GM19025 (cell line): ENCODE measurements around the gene GM2A.
A peak's percentile ranks its signal among the peaks of the same experiment; 100 is the strongest.
"Not testable (repeated sequence)": the region's sequence is repeated elsewhere in the genome, so short reads cannot be mapped to it uniquely, and the experiment has no call there.

ENCODE experiments used
- ATAC-seq: cut with Tn5 transposase; IDR thresholded peaks from one replicate; pipeline ENCODE4 v1.9.1; 2021; ENCODE audit warnings: mild to moderate bottlenecking, low read depth, moderate library complexity; ENCODE audit not compliant: unreplicated experiment

The GM2A gene

DNA sequence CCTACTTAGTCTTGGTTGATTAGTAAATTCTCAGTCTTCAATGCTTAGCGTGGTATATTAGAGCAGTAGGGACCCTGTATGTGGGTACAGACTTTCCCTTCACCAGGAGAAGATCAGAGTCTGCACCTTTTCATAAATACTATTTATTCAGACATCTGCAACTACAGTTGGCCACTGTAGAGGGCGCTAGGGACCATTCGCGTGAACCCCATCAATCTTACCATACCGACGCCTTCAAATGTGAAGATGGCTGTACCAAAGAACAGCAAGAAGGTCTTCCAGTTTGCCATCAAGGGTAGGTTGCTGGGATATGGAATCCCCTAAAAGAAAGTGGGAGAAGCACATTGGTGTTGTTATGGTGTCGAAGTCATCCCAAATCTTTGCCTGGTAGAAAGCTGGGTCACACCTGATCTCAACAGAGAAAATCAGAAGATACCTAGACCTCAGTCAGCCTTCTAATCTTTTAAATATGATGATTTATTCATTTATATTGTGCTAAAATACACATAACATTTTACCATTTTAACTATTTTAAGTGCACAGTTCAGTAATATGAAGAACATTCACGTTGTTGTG lies 31.5 kb downstream of the GM2A start:
- no peak for ATAC-seq

DNA sequence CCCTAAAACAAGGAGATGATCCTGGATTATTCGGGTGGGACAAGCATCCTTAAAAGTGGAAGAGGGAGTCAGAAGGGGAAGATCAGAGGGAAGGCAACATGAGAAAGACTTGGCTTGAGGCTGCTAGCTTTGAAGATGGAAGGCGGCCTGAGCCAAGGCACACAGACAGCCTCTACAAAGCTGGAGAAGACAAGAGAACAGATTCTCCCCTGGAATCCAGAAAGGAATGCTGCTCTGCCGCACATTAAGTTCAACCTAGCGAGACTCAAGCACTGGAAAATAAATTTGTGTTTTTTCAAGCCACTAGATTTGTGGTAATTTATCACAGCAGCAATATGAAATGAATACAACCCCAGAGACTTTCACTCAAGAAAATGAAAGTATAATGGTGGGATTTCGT lies 32.7 kb downstream of the GM2A start:
- ATAC-seq, result no peak

DNA sequence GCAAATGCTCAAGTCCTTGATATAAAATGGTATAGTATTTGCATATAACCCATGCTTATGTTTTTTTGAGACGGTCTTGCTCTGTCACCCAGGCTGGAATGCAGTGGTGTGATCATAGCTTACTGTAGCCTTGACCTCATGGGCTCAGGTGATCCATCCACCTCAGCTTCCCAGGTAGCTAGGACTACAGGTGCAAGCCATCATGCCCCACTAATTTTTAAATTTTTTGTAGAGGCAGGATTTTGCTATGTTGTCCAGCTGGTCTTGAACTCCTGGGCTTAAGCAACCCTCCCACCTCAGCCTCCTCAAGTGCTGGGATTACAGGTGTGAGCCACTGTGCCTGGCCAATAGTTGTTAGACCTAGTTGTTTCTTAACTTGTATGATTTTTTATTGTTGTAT lies 33.3 kb downstream of the GM2A start:
- ATAC-seq, result no peak

DNA sequence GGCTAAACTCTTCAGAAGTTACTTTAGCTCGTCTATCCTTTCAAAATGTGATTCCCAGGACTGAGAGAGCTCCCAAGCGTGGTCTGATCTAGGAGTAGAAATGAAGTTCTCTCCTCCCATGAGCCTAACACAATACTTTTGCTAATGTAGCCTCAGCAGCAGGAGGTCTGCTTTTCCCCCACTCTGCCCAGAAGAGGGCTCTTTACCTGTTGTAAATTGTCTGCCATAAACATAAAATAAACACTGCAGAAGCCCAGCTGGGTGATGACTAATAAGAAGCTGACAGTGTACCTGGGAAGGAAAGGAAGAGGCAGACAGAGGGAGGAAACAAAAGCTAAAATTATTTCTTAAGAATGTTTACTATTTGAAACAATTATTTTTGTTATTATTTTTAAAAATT lies 35.2 kb downstream of the GM2A start:
- no peak for ATAC-seq

DNA sequence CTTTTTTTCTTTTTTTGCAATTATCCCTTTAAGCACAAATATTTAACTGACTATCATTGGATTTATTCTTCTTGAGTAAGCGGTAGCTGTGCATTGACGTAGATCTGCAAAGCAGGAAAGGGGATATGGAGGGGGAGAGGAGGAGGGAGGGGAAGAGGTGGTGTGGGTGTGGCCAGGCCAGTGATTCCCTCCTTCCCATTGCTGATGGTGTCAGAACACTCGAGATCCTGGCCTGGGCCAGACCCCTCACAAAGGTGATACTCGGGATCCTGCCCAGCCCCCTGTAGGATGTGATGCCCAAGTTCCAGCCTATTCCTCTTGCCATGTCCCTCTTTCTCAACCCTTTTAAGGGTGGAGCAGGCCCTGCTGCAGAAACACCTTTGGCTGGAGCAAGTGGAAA lies 40.6 kb downstream of the GM2A start:
- no peak for ATAC-seq

DNA sequence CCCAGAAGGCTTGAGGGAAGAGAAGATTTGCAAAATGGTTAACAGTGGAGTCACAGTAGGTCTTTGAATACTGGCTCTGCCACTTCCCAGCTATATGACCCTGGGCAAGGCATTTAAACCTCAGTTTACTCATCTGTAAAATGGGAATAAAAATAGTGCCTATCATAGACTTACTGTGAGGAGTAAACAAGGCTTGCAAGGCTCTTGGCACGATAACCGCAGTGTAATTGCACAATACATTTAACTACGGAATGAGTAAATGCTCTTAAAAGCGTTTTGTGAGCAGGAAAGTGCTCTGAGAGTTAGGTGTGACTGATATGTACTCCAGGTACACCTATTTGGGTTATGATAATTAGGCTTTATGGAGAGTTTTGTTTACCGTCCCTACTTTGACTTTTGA lies 42.2 kb downstream of the GM2A start:
- no peak for ATAC-seq

DNA sequence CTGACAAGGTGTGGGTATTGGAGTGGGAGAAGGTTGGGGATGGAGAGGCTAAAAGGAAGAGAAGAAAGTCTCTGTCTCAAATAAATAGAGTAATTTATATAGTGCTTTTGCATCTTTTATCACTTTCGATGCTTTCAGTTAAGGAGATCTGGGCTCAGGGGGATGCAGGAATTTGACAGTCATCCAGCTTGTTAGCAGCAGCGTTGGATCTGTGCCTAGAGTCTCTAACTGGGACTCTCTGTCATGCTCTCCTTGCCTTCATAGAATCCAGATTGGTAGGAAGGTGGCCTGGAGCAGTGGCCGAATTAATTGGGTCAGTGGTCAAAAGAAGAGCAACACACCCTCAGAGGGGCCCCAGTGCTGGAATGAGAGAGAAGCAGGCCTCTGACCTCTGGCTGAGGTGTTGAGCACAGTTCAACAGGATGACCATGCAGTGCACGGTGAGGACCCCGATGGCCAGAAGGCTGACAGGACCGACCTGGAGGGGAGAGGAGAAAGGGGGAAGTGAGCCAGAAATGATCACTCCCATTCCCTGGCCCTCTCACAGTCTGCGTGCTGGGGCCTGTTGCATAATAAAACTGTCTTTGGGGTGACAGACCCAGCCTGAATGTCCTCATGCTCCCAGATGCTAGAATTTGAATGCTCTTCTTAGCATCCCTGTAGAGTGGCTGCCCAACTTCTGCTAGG lies 42.9 kb downstream of the GM2A start:
- ATAC-seq, result no peak

DNA sequence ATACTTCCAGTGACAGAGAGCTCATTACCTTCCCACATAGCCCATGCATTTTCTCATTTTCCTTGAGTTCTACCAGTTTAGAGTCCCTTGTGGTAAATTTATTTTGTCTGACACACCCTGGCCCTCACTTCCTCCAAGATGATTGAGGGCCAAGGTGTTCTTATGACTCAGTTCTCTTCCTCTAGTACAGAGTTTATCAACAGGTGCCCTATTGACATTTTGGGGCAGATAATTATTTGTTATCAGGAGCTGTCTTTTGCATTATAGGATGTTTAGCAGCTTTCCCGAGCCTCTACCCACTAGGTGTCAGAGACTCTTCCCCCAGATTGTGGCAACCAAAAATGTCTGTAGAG lies 43.5 kb downstream of the GM2A start:
- no peak for ATAC-seq

DNA sequence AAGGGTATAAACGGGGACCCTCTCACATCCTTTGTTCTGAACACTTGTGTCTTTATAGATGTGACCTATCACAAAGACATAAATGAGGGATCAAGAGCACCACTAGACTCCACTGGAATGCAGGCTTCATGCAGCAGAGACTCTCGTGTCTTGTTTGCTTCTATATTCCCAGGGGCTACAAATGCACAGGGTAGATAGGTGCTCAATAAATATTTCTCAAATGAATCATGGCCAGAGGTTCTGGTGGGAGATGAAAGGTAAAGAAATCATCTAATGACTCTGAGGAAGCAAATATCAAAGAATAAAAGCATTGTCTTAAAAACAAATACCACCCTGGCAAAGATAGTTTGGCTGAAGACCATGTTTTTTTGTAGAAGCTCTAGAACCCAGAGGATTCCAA lies 44.0 kb downstream of the GM2A start:
- no peak for ATAC-seq

DNA sequence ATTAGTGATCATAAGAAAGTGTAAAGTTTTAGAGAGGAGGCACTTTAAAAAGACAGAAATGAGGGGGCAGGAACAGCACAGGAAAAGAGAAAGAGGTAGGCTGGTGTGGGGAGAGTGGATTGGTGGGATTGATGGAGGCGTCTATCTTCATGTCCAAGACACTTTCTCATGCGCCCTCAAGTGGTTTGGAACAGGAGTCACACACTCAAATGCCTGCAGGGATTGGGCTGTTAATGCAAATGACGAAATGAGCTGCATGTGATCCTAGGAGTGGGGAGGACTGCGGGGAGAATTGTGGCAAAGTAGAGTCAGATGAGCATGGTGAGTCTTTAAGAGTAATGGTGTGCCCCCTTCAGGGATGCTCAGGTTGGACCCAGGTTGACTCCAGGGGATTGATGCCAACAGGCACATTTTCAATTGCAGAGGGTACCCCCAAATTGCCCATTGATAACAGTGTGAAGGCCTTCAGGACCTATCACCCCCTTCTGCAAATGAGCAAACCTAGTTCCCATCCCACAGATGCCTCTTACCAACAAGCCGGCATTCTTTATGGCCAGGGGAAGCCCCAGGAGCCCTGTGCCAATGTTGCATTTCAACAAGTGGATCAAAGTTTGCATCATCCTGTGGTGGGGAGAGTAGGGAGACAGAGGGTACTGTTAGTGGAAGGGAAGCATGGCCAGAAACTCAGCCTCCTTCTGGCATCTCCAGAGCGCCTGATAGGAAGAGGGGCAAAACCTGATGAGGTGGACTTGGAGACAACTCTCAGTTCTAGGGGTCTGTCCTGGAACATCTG lies 45.3 kb downstream of the GM2A start:
- ATAC-seq, result no peak

DNA sequence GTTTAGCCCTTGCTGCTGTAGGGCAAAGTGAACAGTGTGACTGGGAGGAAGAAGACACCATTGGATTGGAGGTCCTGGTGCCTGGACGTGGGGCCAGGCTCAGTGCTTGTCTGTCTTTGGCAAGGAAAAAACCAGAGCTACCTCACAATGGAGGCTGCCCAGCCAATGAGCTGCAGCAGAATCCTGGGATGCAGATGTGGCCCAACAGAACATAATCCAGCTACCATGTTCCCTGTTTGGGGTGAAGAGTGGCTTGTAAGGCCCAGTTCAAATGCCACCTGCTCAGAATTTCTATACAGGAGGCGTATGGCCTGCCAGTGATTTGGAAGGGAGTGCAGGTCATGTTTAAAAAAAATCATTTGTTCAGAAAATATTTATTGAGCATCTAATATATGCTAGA lies 50.7 kb downstream of the GM2A start, which contains the start of gene SLC36A3:
Gene SLC36A3, minus strand, starts transcription at position 101 of the 400 bp plus-strand sequence. CDS start 412 bp downstream, outside the sequence.
- ATAC-seq, result no peak

DNA sequence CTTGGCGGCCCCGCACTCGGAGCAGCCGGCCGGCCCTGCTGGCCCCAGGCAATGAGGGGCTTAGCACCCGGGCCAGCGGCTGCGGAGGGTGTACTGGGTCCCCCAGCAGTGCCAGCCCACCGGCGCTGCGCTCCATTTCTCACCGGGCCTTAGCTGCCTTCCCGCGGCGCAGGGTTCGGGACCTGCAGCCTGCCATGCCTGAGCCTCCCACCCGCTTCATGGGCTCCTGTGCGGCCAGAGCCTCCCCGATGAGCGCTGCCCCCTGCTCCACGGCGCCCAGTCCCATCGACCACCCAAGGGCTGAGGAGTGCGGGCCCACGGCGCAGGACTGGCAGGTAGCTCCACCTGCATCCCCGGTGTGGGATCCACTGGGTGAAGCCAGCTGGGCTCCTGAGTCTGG lies 56.3 kb downstream of the GM2A start:
- not testable (repeated sequence) for ATAC-seq

DNA sequence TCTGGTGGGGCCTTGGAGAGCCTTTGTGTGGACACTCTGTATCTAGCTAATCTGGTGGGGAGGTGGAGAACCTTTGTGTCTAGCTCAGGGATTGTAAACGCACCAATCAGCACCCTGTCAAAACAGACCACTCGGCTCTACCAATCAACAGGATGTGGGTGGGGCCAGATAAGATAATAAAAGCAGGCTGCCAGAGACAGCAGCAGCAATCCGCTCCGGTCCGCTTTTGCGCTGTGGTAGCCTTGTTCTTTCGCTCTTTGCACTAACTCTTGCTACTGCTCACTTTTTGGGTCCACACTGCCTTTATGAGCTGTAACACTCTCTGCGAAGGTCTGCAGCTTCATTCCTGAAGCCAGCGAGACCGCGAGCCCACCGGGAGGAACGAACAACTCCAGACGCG lies 56.8 kb downstream of the GM2A start:
- ATAC-seq, result not testable (repeated sequence)

DNA sequence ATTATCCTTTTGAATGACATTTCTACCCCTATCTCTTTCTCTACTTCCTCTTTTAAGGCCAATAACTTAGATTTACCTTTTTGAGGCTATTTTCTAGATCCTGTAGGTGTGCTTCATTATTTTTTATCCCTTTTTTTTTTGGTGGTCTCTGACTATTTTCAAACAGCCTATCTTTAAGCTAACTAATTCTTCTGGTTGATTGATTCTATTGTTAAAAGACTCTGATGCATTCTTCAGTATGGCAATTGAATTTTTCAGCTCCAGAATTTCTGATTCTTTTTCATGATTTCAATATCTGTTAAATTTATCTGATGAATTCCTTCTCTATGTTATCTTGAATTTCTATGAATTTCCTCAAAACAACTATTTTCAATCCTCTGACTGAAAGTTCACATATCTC lies 57.9 kb downstream of the GM2A start:
- no peak for ATAC-seq

DNA sequence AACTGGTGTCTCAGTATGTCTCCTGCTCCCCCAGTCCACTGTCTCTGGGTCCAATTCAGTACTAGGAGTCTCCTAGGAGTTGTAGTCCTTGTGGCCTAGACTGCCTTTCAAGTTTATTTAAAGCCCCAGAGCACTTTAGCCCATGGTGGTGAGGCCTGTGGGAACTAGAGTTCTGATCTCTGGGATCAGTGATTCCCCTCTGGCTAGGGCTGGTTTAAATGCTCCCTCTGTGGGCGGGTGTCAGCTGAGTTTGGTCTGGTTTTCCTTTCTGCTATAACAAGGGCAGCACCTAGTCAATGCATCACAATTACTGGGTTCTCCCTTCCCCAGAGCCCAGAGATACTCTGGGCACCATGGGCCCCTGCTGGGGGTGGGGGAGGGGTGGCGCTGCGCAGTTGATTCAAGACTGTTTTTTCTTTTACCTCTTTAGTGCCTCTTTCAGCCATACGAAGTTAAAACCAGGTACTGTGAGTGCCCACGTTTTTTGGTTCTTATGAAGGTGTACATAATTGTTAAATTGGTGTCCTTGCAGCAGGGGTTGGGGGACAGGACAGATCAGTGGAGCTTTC lies 59.9 kb downstream of the GM2A start:
- no peak for ATAC-seq

DNA sequence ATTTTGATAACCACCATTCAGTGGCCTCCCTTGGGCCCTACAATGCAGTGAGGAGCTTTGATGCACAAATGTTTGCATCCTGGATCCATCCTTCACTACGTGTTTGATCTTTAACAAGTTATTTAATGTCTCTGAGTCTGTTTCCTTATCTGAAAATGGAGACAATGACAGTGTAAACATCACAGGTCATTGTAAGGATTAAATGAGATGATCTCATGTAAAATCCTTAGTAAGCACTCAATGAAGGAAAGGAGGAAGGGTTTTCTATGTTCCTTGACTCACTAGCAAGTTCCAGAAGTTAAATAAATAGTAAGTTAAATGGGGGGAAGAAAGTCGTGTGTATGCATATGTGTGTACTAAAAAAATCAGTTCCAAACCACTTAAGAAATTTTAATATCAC lies 60.4 kb downstream of the GM2A start:
- no peak for ATAC-seq

DNA sequence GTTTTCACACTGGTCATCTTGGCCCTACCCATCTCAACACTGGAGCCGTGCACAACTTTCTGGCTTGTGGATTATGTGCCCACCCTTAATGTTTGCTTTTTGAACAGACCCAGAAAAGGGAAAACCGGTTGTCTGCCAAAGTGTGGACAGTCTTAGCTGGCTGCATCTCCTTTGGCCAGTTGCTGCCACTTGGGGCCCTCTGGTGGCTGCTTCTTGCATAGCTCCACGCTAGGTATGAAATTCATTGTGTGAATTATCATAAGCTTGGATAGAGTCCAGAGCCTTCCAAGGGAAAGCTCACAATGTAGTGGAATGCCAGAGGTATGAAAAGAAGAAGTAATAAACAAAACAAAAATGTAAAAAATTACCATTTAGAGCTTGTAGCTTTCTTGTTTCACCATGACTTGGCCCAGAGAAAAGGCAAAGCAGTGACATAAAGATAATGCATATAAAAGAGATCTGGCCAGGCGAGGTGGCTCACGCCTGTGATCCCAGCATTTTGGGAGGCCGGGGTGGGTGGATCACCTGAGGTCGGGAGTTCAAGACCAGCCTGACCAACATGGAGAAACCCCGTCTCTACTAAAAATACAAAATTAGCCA lies 63.1 kb downstream of the GM2A start:
- ATAC-seq, result no peak

DNA sequence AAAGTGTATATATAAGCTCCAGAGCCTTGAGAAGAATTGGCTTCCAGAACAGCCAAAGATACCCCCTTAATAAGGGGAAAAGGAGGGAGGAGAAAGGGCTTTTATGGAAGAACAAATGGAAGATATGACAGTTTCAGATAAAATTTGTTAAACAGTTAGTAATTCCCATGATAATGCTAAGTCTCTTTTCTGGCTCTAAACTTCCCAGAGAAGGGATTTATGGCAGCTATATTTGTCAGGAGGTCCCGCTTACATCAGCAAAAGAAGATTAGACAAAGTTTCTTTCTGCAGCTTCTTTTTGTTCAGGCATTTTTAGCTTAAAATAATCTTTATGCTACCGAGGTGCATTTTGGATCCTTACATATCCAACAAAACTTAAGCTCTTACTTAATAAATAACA lies 64.9 kb downstream of the GM2A start:
- ATAC-seq, result no peak

DNA sequence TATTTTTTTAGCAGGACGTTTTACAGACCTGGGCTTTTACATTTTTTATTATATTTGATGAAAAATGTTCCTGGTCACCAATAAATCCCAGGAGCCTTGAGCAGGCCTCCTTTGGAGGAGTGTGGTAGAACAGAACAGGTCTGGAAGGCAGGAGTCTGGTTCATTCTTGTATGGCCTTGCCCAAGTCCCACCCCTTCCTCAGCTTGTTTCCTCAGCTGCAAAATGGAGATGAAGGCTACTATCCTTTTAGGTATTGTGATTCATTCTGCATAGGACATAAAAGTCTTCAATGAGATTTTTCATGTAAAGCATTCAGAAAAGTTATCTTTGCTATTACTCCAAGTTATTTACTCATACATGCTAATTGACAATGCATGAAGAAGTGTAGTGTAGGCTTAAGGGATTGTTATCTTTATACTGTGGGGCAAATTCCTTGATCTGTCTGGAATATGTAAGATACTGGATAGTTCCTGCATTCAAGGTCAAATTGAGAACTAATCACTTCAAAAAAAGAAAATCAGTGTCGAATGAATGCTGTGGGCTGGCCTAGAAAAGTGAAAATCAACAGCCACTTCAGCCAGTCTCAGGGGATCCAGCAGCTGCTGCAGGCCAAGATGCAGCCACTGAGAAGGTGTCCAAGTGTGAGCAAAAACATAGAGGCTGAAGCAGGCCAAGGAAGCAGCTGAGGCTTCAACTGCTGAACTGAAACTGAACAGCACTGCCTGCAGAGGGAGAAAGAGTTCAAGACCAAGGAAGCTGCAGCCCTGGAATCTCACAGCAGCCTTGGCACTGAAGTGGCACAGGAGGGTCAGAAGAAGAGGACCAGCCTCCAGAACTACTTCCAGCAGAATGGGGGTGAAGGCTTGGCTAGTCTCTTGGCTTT lies 66.1 kb downstream of the GM2A start:
- ATAC-seq, result peak; percentile 81
